Right ventricle myocardium superior (tissue), 1 donor: ENCODE measurements around the gene DBNL. TPM values are rescaled to one million over a fixed set of nuclear protein-coding genes. Genes with fewer than 3 reads are reported as not detected.
"Not testable (repeated sequence)": the region's sequence is repeated elsewhere in the genome, so short reads cannot be mapped to it uniquely, and the experiment has no call there.

Source experiments
- ATAC-seq: fragments of 200-7000 bp; cut with Tn5 transposase; one replicate; pipeline ENCODE4 v1.9.1; 2020; ENCODE audit warnings: mild to moderate bottlenecking; ENCODE audit not compliant: poor library complexity
- DNase-seq: peaks from one replicate; pipeline ENCODE4 v3.0.0-alpha.2; 2020
- intact Hi-C: fragments of 100-400 bp; cut with DNase I; formaldehyde crosslinking; loops from one replicate; pipeline ENCODE4 v1.11.2; 2022
- total RNA-seq: library from RNA; stranded (reverse); fragmentation: NEBNext Ultra II Directional; extraction: Animal tissue kit (Norgen Biotek cat#: 25700); gene quantifications from one replicate; pipeline ENCODE4 v1.2.1, GENCODE V29; 2021
- donor health status: DM: no; HTN: yes; CAD: no; lungs with severe emphysema.

Gene DBNL
- total RNA-seq, 1 donor from 2014 or later = 28.0 TPM

DNA sequence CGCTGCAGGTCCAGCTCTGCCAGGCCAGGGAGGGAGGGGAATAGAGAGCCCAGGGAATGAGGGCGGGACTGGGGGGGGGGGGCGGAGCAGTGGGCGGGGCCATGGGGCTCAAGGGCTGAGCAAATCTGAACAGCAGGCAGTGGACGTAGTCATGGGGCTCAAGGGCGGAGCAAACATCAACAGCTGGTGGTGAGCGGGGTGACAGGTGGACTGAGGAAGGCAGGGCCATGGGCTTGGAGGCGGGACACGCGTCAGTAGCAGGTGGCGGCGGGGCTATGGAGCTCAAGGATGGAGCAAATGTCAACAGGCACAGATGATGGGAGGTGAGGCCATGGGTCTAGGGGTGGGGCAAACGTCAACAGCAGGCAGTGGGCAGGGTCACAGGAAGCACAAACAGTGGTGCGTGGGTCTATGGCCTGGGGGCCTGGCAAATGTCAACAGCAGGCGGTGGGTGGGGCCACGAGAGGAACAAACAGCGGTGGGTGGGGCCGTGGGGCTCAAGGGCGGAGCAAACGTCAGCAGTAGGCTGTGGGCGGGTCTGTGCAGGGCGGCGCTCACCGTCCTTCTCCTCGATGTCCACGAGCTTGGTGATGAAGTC, 5.4 kb upstream of the DBNL start:
- ATAC-seq = peak; percentile 94
- peak; percentile 97 for DNase-seq
- intact Hi-C loops = not testable (repeated sequence)

DNA sequence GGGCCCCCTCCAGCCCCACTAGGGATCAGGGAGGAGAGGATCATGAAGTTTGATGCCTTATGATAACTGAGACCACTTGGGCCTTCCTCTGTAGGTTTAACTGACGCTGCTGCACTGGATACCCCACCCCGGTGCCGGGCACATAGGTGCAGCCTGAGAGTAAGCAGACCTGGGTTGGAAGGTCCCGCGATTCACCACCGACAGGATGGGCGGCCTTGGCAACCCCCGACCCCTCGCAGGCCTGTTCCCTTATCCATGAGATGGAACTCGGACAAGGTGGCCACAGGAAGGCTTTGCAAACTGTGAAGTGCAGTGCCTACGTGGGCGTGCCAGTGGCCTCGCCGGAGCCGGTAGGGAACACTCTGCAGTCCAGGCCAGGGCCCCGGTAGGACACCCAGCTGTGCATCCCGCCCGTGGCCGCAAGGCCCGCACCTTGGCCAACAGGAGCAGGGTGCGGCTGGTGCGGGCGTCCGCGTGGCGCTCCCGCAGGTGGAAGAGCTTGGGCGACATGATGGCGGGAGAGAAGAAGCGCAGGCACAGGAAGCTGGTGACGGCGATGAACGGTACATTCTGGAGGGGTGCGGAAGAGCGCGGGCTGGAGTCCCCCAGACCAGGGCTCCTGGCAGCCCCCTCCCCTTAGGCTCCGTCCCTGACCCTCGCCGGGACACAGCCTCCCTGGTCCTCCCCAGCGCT, 4.6 kb upstream of the DBNL start:
- intact Hi-C loops, DNase-seq: not testable (repeated sequence)
- peak; percentile 1 for ATAC-seq

DNA sequence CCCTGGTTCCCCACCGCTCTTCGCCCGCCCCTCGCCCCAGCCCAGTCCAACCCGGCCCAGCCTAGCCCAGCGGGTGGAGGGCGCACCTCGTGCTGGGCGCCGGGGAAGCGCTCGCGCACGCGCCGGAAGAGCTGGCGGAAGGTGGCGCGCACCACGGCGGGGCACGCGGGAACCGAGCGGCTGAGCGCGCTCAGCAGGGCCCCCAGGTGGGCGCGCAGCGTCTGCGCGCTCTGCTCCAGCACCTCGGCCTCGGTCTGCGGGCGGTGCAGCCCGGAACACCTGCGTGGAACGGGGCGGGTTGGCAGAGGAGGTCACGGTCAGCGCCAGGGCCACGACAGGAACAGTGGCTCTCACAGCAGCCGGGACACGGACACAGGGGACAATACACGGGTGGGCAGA, 4.0 kb upstream of the DBNL start:
- DNase-seq, intact Hi-C loops: not testable (repeated sequence)
- peak; percentile 32 for ATAC-seq

DNA sequence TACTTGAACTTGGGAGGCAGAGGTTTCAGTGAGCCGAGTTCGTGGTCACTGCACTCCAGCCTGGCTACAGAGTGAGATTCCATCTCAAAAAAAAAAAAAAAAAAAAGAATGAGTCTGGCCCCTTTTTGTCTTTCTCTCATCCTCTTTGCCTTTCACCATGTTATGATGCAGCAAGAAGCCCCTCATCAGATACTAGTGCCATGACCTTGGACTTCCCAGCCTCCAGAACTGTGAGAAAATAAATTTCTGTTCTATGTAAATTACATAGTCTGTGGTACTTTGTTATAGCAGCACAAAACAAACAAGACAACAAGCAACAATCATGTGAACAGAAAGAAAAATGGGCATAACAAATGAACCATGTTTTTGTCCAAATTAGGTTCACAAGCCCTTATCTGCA, 2.3 kb upstream of the DBNL start:
- no peak for ATAC-seq
- intact Hi-C loops = no loop called here

DNA sequence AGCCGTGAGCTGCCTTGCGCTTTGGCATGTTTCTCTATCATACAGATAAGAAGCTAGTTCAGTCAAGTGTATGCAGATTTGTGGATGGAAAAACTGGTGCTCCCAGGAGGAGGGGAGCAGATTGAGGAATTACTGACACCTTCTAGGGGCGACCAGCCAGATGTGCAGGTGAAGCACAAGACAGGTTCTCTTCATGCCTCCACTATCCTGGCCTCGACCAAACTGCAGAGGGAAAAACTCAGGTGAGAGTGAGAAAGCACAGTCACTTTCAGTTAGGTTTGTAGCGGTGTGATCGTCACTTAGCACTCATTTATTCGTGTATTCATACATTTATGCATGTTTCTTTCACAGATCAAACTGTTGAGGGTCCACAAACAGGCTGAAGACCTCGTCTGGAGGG, 600 bp upstream of the DBNL start:
- intact Hi-C loops = no loop called here
- ATAC-seq (no peak), DNase-seq (no peak)

More for the DNA sequence above, 2.3 kb upstream of the DBNL start:
- DNase-seq = no peak

DNA sequence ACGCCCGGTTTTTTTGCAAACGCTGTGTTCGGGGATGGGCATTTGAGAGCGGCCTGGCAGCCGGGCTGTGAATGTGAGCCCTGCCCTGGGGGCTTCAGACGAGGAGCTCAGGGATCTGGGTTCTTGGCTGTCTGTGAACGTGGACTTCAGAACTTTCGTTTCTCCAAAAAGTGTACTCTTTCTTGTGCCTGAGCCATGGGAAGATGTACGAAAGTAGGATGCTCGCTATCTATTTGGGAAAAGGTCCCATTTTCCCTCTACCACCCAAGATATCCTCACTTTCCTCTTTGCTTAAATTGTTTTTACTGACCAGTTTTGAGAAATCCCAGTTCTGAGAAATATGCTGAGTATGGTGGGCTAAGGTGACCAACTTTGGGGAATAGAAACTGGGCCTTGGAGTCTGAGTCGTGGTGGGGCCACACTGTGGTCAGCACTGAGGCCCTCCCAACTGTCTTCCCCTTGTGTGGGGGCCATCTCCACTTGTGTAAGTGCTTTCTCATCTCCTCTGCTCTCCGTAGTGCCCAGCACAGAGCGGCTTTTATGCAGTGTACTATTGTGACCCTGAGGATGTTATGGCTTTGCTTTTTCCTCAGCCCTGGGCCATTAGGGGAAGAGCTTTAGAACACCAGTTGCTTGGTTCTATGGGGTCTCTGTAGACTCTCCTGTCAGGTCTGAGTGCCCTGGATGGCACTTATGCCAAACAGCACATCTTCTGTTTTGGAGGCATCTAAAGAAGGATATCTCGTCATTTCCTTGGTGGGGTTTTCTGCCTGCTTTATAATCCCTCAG, 918 bp downstream of the DBNL start:
- DNase-seq = no peak
- intact Hi-C loops = no loop called here
- no peak for ATAC-seq

DNA sequence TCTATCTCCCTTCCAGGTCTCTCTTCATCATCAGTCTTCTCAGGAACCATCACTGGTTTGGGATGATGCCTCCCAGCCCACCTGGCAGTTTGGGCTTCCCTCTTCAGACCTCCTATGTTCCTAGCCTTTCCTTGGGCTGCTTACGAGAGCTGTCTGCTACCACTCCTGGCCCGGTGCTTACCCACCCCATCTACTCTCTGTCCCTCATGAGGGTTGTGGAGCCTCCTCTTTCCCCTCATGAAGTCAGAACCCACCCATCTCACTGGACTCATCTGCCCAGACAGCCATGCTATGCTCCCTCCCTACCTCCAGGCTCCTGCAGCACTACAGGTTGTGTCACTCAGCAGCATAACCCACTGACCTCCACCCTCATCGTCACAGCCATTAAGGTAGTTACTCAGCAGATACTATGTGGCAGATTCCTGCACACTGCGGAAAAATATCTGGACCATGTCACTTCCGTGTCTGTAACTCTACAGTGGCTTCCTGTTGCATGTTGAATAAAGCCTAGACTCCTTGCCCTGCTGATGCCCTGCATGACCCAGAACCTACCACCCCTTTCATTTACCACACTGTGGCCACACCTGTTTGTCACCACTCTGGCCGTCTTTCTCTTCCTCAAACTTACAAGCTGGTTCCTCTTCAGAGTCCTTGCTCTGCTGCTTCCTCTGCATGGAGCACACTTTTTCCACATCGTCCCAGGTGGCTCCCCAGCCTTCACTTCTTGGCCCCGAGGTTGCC, 2.0 kb downstream of the DBNL start:
- ATAC-seq = no peak
- no peak for DNase-seq
- intact Hi-C loops = no loop called here

DNA sequence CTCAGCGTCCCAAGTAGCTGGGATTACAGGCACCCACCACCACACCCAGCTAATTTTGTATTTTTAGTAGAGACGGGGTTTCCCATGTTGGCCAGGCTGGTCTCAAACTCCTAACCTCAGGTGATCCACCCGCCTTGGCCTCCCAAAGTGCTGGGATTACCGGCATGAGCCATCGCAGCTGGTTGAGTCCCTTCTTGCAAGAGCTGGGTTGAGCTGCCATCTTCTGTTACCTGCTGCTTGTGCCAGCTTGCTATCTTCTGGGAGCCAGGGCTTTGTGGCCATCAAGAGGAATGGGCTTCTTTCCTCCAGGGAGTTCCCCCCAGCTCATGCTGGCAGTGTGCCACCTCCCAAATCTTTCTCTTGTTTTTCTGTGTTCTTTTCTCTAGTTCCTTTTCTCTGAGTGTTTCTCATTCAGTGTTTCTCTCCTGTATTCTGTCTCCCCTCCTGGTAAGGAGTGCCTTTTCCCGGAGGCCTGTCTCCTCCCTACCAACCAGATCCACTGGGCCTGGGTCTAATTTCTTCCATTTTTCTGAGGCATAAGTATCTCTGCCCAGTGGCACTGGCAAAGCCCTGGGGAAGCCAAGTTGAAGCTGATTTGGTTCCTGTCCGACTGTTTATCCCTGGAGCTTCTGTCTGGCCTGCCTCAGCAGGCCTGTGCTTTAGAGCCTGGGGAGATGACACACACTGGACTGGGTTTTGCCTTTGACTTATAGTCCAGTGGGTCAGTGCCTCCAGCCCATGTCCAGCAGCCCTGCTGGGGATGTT, 3.7 kb downstream of the DBNL start:
- intact Hi-C loops = no loop called here

DNA sequence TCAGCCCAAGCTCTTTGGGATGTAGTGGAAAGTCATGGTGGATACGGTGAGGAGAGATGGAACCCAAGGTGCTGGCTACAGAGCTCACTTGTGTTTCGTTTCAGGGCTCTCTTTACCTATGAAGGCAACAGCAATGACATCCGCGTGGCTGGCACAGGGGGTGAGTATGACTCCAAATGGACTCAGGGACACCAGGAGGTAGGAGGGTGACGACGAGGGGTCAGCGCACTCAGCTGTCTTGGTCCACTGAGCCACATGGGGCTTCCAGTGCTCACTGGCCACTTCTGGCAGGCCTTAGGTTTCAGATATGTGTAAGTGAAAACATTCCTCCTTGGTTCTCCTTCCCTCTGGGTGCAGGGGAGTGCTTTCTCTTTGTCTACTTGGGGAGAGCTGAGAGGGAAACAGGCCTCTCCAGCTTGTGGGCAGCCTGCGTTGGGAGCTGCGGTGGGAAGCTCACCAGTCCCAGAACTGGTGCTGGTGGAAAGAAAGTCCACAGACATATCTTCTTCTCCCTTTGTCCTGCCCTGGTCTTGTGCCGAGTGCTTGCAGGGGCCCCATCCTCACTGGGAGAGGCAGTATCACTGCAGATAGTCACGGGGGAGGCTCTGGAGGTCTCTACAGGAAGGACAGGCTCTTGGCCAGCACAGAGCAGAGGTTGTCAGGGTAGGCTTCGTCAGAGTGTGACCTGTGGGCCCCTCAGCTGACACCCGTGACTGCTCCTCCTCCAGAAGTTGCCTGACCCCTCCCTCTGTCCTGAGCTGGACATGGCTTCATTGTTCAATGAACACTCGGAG, 5.8 kb downstream of the DBNL start:
- intact Hi-C loops = no loop called here
- no peak for DNase-seq
- no peak for ATAC-seq

More for the DNA sequence above, 3.7 kb downstream of the DBNL start:
- DNase-seq = no peak
- ATAC-seq = no peak

DNA sequence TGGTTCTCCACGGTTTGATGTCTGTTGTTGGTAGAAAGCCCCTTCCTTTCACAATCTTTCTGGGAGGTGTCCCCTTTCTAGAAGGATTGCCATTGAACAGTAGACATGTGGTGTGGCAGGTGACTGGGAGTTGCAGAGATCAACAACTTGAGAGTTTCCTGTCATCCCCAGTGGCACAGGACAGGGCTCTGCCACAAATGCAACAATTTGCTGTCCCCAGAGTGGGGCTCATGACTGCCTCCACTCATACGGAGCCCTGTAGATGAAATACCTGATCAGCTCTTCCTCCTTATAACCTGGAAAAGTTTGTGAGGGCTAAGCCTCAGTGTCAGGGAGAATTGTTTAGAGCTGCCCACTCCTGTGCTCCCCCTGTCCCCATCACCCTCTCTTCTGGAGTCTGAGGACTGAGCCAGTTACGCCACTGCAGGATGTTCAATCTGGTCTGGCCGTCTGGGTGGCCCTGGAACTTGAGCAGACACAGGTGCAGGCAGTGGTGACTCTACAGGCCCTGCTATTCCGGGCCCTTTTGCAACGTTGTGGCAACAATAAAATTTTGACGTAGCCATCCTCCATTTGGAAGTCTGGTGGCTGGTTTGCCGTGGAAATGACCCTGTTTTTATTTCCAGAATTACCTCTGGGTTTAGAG, 6.5 kb downstream of the DBNL start:
- ATAC-seq (no peak), DNase-seq (no peak)
- intact Hi-C loops = no loop called here

DNA sequence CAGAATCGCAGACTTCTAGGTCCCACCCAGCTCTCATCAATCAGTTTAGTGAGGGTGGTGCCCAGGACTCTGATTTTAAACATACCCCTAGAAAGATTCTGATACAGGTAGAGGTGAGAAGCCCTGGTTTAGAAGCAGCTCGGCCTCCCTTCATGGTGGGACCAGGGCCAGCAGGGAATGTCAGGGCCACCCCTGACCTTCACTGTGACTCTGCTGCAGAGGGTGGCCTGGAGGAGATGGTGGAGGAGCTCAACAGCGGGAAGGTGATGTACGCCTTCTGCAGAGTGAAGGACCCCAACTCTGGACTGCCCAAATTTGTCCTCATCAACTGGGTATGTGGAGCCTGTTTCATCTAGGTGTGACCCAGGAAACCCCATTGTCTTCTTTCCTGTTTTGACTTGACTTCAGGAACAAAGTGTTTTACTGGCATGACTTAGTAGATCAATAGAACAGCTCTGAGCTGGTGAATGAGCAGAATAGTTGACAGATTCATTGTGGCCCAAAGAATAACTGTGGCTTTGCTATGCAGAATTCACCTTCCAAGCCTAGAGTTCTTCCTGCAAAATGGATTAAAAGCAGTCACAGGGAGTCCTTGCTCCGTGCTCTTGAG, 7.2 kb downstream of the DBNL start:
- ATAC-seq = no peak
- intact Hi-C loops = no loop called here
- DNase-seq = no peak

DNA sequence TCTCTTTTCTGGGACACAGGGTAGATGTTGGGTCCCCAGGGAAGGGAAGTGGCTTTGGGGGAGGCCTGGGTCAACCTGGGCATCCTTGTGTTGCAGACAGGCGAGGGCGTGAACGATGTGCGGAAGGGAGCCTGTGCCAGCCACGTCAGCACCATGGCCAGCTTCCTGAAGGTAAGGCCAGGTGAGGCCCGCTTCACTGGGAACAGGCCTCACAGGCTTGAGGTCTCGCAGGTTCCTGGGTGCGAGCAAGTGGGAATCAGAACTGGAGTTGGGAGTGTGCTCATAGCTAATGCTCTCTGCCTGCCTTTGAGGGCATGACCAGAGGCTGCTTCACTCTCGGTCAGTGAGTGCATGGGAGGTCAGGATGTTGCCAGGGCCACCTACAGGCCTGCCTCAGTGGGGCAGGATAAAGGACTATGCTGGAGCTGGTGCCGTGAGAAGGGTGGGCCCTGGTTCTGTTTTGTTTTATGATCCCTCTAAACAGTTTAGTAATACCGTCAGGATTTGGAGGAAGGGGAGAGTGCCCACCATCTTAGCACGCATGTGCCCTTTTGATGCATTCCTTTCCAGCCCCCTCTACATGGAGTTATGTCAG, 8.4 kb downstream of the DBNL start:
- intact Hi-C loops = no loop called here
- DNase-seq (no peak), ATAC-seq (no peak)

DNA sequence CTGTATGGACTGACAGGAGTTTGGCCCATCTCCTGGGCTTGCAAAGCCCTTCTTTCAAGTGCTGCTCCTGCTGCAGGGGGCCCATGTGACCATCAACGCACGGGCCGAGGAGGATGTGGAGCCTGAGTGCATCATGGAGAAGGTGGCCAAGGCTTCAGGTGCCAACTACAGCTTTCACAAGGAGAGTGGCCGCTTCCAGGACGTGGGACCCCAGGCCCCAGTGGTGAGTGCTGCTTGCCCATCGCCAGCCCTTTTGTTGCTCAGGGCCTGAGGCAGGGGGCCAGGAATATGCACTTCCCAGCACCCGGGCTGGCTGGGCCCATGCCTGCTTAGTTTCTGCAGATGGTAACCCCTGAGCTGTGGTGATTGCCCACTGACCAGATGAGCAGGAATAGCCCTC, 12.2 kb downstream of the DBNL start:
- intact Hi-C loops = no loop called here
- ATAC-seq (no peak), DNase-seq (no peak)

DNA sequence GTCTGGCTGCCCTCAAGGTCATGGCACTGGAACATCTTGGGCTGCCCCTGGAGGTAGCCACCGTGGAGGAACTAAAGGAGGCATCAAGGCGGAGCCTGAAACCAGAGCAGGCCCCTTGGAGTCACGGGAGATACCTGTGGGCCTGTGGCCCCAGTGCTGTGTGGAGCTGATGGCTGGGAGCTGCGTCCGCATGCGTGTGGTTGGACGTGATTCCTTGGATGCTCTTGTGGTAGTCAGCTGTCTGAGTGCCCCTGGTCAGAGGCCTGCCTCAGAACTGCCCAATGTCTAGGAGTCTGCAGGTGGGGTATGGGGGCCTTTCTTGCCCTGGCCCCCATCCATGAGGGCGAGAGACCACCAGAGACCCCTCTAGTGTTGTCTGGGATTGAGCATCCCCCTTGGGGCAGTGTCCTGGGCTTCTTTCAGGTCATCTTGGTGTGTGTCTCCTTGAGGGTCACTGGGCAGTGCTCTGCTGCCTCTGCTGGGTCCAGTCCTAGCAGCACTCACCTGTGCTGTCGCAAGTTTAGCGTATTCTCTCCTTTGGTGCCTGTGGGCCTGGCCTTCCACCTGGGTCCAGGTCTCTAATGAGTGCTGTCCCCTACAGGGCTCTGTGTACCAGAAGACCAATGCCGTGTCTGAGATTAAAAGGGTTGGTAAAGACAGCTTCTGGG, 12.8 kb downstream of the DBNL start:
- ATAC-seq = no peak
- no peak for DNase-seq
- intact Hi-C loops = no loop called here

DNA sequence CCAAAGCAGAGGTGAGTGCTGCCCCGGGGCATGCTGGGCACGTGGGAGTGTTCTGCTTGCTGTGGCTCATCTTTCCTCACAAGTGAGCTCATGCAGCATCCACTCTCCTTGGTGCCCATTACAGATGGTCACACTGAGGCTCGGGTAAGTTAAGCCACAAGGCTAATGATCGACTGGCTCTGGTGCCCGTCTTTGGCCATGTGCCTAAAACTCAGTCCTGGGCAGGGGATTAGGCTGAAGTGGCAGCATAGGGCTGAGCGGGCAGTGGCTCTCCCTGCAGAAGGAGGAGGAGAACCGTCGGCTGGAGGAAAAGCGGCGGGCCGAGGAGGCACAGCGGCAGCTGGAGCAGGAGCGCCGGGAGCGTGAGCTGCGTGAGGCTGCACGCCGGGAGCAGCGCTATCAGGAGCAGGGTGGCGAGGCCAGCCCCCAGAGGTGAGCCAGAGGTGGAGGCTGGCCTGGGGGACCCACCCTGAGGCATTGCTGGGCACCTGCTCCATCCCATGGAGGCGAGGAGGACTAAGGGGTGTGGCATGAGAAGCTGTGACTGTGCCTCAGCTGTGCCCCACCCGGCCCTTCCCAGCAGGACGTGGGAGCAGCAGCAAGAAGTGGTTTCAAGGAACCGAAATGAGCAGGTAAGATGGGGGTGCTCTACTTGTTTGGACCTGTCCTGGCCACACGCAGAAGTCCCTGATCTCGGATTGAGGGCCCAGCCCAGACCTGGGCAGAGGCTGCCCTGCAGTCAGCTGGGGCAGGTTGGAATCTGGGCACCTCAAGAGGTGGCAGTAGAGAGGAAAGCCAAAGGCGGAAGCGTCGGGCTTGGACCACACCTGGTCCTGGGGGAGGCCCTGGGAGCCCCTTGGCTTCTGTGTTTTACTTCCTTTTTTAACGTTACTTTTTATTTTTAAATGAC, 13.6 kb downstream of the DBNL start:
- intact Hi-C loops = no loop called here
- ATAC-seq (no peak), DNase-seq (no peak)
